Left renal pelvis (tissue), 4 donors: ENCODE measurements around the gene STRN. TPM values are rescaled to one million over a fixed set of nuclear protein-coding genes. Genes with fewer than 3 reads are reported as not detected.
"Not testable (repeated sequence)": the region's sequence is repeated elsewhere in the genome, so short reads cannot be mapped to it uniquely, and the experiment has no call there.

Source experiments
- DNase-seq, 4 donors: peaks; one replicate each; pipeline ENCODE4 v3.0.0-alpha.2; 2013; ENCODE audit warnings: low read depth in 4 of 4, low spot score in 3 of 4
- polyA plus RNA-seq, 4 donors: library from polyadenylated mRNA; unstranded; fragments of 120-200 nt; gene quantifications; one replicate each; pipeline ENCODE4 v1.2.1, GENCODE V29; 2013; ENCODE audit not compliant: insufficient read length in 4 of 4

Gene STRN
- 10 to 100 TPM; 19.1 to 26.7 (median 21.8) TPM for polyA plus RNA-seq

GRCh38 chr2:36966370-36967235 lies at the start of gene STRN:
STRN (minus strand) TSS chr2:36966536; CDS start chr2:36966463, 73 bp downstream.
- DNase-seq, result peak; percentile 83 to 93 (median 92)

- DNase-seq, result no peak
These were observed 46.9 kb upstream of the STRN start for GRCh38 chr2:37013315-37013641.

DNA sequence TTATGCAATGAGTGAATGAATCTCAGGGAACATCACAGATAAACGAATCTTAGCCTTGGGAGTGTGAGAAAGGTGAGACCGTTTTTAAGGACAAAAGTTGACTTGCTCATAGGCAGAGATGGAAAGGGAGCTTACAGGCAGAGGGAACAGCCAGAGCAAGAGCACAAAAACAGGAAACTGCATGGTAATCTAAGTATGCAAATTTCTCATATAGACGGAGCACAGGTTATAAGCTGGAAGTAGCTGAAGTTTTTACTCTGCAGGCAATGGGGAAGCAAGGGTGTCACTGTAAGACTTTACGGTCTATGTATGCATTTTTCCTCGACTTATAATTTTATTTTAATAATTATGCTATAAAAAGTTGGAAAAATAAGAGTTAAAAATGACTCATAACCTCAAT lies 44.8 kb upstream of the STRN start:
- DNase-seq, result no peak

DNA sequence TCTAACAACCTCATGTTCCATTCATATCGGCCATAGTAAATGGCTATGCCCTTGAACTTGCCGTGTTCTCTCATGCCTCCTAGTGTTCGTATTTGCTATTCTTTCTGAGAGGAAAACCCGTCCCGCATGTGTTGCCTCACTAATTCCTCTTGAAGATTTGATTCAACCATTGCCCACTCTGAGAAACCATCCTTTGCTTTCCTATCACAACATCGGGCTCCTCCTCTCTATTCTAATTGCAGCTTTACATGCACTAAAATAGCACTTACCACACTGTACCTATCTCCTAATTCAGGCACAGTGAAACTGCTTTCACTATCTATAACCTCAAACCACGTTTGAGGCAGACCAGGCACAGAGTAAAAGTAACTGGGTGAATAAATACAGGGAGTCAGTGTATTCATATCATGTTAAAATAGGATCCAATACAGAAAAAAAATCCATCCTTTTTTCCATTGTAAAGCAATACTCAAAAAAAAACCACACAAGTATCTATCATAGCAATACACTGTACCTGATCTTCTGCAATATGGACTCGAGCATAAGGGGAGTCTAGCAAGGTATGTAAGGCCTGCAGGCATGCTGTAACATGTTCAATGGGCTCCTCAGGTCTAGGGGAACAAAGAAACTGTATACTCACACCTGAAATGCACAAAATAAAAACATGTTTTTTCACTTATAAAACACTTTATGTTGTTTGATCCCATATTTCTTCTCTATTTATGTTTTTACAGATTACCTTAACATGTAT lies 39.0 kb upstream of the STRN start:
- no peak for DNase-seq

- no peak for DNase-seq
These were observed 34.7 kb upstream of the STRN start for GRCh38 chr2:37000988-37001556.

DNA sequence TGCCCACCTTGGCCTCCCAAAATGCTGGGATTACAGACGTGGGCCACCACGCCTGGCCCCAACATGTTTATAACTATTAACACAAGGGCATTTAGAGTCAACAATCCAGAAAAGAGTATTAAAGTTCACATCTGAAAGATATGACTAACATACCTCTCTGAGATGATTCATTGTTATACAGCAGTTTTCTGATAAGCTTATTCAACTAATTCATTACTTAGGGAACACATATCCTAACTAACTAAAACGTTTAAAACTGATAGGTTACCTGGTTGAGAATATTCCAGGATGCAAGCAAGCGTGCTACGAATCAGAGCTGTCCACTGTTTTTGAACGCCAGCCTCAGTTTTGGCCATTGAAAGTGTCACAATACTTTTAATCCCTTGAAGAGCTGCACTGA lies 34.0 kb upstream of the STRN start:
- DNase-seq, result no peak

- DNase-seq, result not testable (repeated sequence)
These were observed 33.1 kb upstream of the STRN start for GRCh38 chr2:36999416-36999815.

- no peak for DNase-seq
These were observed 27.7 kb upstream of the STRN start for GRCh38 chr2:36993841-36994620.

DNA sequence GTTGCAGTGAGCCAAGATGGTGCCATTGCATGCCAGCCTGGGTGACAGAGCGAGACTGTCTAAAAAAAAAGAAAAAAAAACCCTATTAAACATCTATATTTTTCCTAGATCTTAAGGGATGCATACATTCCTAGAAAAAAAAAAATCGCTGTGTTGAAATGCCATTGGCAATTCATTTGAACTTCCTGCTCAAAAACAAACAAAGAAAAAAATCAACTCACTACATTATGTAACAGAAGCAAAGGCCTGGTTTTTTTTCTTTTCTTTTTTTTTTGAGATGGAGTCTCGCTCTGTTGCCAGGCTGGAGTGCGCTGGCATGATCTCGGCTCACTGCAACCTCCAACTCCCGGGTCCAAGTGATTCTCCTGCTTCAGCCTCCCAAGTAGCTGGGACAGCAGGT lies 21.7 kb upstream of the STRN start:
- DNase-seq, result no peak

DNA sequence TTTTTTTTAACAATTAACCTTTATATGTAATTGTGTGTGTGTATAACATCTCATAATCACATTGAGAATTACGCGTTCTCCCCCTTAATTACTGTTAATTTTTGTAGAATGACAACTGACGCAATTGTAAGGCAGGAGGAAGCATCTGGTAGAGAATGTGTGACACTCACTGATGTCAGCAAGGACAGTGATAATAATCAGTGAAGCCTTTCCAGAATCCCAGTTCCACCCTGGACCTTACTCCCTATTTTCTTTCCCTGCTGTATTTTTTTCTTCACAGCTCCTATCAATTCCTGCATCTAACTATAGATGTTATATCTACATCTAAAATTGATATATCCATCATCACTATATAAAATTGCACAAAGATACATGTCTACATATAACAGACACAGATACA lies 16.1 kb upstream of the STRN start:
- DNase-seq, result no peak

- no peak for DNase-seq
These were observed 15.6 kb upstream of the STRN start for GRCh38 chr2:36981911-36982310.

DNA sequence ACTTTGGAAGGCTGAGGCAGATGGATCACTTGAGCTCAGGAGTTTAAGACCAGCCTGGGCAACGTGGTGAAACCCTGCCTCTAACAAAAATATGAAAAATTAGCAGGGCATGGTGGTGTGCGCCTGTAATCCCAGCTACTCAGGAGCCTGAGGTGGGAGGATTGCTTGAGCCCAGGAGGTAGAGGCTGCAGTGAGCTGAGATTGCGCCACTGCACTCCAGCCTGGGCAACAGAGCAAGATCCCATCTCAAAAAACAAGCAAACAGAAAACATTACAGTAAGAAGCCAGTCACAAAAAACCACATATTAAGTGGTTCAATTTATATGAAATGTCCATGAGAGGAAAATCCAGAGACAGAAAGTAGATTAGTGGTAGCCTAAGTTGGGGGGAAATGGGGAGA lies 12.7 kb upstream of the STRN start:
- not testable (repeated sequence) for DNase-seq

DNA sequence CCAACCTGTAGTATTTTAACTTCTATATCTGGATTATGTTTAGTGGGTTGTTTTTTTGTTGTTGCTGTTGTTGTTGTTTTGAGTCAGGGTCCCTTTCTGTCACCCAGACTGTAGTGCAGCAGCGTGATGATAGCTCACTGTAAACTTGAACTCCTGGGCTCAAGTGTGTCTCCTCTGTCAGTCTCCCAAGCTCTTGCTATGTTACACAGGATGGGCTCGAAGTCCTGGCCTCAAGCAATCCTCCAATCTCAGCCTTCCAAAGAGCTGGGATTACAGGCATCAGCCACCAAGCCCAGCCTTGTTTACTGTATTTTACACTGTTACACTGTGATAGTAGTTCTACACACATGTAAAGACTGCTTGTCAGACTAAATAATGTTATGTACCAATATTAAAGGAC lies 9.7 kb upstream of the STRN start:
- DNase-seq, result no peak

DNA sequence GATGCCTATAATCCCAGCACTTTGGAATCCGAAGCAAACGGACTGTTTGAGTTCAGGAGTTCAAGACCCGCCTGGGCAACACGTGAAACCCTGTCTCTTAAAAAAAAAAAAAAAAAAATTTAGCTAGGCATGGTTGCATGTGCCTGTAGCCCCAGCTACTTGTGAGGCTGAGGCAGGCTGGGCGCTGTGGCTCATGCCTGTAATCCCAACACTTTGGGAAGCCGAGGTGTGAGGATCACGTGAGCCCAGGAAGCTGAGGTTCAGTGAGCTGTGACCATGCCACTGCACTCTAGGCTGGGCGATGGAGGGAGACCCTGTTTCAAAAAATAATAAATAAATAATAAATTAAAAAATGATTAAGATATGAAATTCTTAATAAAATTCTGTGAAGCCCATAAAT lies 9.0 kb upstream of the STRN start:
- no peak for DNase-seq

DNA sequence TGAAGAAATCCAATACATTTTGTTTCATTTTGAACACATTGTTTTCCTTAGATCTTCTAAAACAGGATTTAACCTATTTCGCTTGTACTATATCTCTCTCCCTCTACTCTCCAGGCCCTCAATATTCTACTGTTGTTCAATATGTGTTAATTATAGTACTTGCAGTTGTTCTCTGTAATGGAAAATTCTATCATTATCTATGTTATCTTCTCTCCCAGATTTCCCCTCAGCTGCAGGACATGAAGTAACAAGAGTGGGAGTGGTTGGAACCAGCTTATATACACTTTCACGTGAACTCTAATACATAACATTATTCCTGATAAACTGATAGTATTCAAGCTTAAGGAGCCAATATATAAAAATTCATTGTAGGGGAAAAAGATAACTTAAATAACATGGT lies 7.0 kb upstream of the STRN start:
- DNase-seq, result no peak

DNA sequence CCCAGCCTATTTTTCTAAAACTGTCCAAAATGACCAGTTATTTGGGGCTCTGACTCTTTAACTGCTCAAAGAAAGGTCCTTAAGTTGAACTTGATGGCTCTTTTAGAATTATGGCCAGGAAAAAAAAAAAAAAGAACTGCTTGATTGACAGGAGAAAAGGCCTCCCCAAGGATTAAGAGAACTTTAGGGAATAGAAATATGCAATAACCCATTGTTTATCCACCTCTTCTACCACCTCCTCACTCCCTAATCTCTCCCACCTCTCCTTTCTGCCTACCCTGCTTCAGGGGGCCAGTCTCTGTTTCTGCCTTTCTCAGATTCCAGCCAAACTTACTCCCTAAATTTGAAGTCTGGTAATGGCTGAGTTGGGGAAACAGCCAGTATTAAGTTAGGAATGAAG lies 5.7 kb upstream of the STRN start:
- no peak for DNase-seq

- DNase-seq, result no peak
These were observed 1.0 kb upstream of the STRN start for GRCh38 chr2:36967236-36967876.

GRCh38 chr2:36965751-36966369 lies 476 bp downstream of the STRN start:
- DNase-seq, result peak; percentile 26 to 43 (median 31)

DNA sequence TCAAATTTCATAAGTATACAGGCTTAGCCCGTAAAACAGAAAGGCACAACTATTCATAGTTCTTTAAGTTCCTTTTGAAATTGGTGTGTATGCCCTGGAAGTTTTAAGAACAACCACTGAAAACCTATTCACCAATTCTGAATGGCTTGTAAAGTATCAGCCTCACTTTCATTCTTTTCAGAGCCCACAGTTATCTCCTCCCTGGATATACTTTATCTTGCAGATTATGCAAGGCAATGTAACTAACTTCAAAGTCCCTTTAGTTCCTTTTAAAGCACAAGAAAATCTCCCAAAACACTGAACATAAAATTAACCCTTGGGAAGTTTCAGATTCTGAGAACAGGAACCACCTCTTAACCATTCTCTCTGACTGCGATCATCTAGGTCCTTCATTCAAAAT lies 1.1 kb downstream of the STRN start:
- no peak for DNase-seq

- no peak for DNase-seq
These were observed 1.8 kb downstream of the STRN start for GRCh38 chr2:36964496-36965058.
